ENCODE measurements around the gene SLC38A9.
"Not testable (repeated sequence)": the region's sequence is repeated elsewhere in the genome, so short reads cannot be mapped to it uniquely, and the experiment has no call there.

The SLC38A9 gene

GRCh38 chr5:55609413-55609812 is 102.7 kb downstream of the SLC38A9 start:
- no peak for DNase-seq (ENCODE audit: low read depth)

- no peak for DNase-seq (ENCODE audit: low read depth)
Observed at GRCh38 chr5:55608595-55609349, 103.4 kb downstream of the SLC38A9 start.

- not testable (repeated sequence) for DNase-seq (ENCODE audit: low read depth)
Observed at GRCh38 chr5:55607309-55607708, 104.8 kb downstream of the SLC38A9 start.

GRCh38 chr5:55604611-55605067 is 107.5 kb downstream of the SLC38A9 start:
- DNase-seq (ENCODE audit: low read depth) = no peak

- DNase-seq (ENCODE audit: low read depth) = no peak
Observed at GRCh38 chr5:55603922-55604321, 108.2 kb downstream of the SLC38A9 start.

- DNase-seq (ENCODE audit: low read depth) = no peak
Observed at GRCh38 chr5:55601628-55602027, 110.5 kb downstream of the SLC38A9 start.

- no peak for DNase-seq (ENCODE audit: low read depth)
Observed at GRCh38 chr5:55601204-55601618, 110.9 kb downstream of the SLC38A9 start.

GRCh38 chr5:55600497-55601203 is 111.5 kb downstream of the SLC38A9 start:
- no peak for DNase-seq (ENCODE audit: low read depth)

- DNase-seq (ENCODE audit: low read depth) = no peak
Observed at GRCh38 chr5:55600086-55600485, 112.0 kb downstream of the SLC38A9 start.

- no peak for DNase-seq (ENCODE audit: low read depth)
Observed at GRCh38 chr5:55599148-55600050, 112.7 kb downstream of the SLC38A9 start.

GRCh38 chr5:55597014-55597981 is 114.8 kb downstream of the SLC38A9 start:
- DNase-seq (ENCODE audit: low read depth) = no peak

GRCh38 chr5:55594671-55595070 is 117.5 kb downstream of the SLC38A9 start:
- no peak for DNase-seq (ENCODE audit: low read depth)

- no peak for DNase-seq (ENCODE audit: low read depth)
Observed at GRCh38 chr5:55593115-55593472, 119.0 kb downstream of the SLC38A9 start.

GRCh38 chr5:55592388-55593114 is 119.6 kb downstream of the SLC38A9 start:
- DNase-seq (ENCODE audit: low read depth) = no peak

- DNase-seq (ENCODE audit: low read depth) = no peak
Observed at GRCh38 chr5:55591686-55592085, 120.4 kb downstream of the SLC38A9 start.

GRCh38 chr5:55585206-55585610 is 126.9 kb downstream of the SLC38A9 start:
- no peak for DNase-seq (ENCODE audit: low read depth)

GRCh38 chr5:55584398-55585205 is 127.5 kb downstream of the SLC38A9 start:
- DNase-seq (ENCODE audit: low read depth) = no peak

GRCh38 chr5:55583578-55583977 is 128.5 kb downstream of the SLC38A9 start:
- no peak for DNase-seq (ENCODE audit: low read depth)

GRCh38 chr5:55582256-55582655 is 129.9 kb downstream of the SLC38A9 start:
- no peak for DNase-seq (ENCODE audit: low read depth)

GRCh38 chr5:55580042-55580441 is 132.1 kb downstream of the SLC38A9 start:
- DNase-seq (ENCODE audit: low read depth) = no peak
